ENCODE measurements around the gene CNNM4.

CNNM4 gene

DNA sequence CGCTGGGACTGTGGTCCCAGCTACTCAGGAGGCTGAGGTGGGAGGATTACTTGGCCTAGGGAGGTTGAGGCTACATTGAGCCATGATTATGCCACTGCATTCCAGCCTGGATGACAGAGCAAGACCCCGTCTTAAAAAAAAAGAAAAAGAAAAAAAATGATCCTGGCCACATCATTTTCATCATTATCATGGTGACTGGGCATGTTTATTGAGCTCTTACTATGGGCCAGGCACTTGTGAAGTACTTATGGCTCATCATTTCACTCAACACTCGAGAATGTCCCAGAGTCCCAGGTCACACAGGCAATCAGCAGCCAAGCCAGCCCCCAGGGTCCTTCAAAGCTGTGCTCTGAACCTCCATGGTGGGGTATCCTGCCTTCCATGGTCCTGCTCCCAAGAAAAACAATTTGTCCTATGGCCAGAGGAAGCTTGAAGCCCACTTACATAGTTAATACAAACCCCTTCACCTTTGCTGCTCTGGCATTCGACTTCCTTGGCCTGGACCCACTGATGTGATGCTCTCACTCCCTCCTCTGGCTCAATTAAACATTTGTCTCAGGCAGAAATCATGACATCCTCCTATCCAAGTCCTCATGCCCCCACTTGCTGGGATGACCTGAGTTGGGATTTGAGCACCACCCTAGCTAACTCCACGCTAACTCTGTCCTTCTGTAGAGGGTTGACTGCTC is 3.8 kb upstream of the CNNM4 start:
- no peak for DNase-seq (ENCODE audit: insufficient read length, low spot score)
- FAIRE-seq = no peak
- TF ChIP-seq SPI1 (IDR thresholded peaks at IDR 0.05; ENCODE audit: low read depth, low read length) = no peak
- no peak for TF ChIP-seq PAX5 (IDR thresholded peaks at IDR 0.05; ENCODE audit: insufficient read depth, low read length, severe bottlenecking)
- TF ChIP-seq POLR2A (IDR thresholded peaks at IDR 0.05; ENCODE audit: low read depth, low read length) = no peak
- TF ChIP-seq POLR2AphosphoS5 (IDR thresholded peaks at IDR 0.05; ENCODE audit: low read depth, low read length) = no peak
- no peak for TF ChIP-seq POU2F2 (IDR thresholded peaks at IDR 0.05; ENCODE audit: low read depth, low read length)
- TF ChIP-seq TAF1 (IDR thresholded peaks at IDR 0.05; ENCODE audit: low read depth, low read length) = no peak

DNA sequence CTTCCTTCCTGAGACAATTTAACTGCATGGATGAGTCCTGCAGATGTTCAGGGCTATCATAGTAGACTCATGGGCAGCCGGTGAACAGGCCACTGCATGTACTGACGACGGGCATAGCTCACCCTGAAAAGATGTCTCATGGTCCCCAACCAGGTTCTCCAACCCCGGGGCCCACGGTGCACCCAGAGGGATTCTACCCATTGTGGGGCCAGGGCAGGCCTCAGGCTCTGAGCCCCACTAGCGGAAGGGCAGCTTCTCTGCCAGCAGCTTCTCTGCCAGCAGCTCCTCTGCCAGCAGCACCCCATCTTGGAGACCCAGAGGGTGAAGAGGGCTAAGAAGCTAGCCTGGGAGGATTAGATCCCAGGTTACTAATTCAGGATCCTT is 3.2 kb upstream of the CNNM4 start:
- no peak for FAIRE-seq
- TF ChIP-seq SPI1 (IDR thresholded peaks at IDR 0.05; ENCODE audit: low read depth, low read length) (no peak), PAX5 (IDR thresholded peaks at IDR 0.05; ENCODE audit: insufficient read depth, low read length, severe bottlenecking) (no peak), POLR2A (IDR thresholded peaks at IDR 0.05; ENCODE audit: low read depth, low read length) (no peak), POLR2AphosphoS5 (IDR thresholded peaks at IDR 0.05; ENCODE audit: low read depth, low read length) (no peak)
- no peak for DNase-seq (ENCODE audit: insufficient read length, low spot score)

DNA sequence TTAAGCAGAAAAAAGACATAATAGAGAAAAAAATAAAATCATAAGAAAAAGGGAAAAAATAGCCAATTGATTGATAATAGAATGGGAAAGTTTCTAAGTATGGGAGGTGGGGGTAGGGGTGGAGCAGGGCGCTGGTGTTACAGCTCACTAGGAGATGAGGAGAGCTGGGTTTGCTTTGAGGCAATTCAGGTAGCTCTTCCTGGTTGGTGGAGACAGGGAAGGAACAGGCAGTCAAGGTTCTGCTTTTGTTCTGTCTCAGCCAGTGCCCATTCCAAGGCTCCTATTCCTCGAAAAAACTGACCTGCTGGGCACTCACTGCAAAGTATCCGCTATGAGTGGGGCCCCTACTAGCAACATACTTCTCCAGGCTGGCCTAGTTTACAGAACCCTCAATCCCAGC is 1.7 kb upstream of the CNNM4 start:
- TF ChIP-seq POLR2AphosphoS5 (IDR thresholded peaks at IDR 0.05; ENCODE audit: low read depth, low read length) = no peak
- TF ChIP-seq TAF1 (IDR thresholded peaks at IDR 0.05; ENCODE audit: low read depth, low read length) = no peak
- TF ChIP-seq SPI1 (IDR thresholded peaks at IDR 0.05; ENCODE audit: low read depth, low read length) = no peak
- TF ChIP-seq POLR2A (IDR thresholded peaks at IDR 0.05; ENCODE audit: low read depth, low read length) = no peak
- no peak for TF ChIP-seq PAX5 (IDR thresholded peaks at IDR 0.05; ENCODE audit: insufficient read depth, low read length, severe bottlenecking)
- no peak for TF ChIP-seq POU2F2 (IDR thresholded peaks at IDR 0.05; ENCODE audit: low read depth, low read length)
- FAIRE-seq = no peak
- DNase-seq (ENCODE audit: insufficient read length, low spot score) = no peak

DNA sequence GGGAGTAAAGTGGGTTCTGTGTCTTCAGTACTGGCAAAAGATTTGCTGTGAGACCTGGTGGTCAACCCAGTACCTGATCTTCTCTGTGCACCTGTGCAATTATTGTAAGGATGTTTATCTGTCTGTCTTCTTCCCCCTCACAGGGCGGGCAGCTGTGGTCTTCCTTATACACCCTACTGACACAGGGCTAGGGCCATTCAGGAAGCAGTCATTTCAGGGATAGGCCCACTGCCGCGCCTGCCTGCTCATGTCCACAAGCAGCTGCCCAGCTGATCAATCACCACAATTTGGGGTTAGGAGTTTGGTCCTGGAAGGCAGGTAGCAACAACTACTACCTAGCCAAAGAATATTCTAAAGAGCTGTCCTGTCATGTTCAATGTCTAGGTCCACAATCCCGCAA is 1.2 kb upstream of the CNNM4 start:
- FAIRE-seq = no peak
- TF ChIP-seq PAX5 (IDR thresholded peaks at IDR 0.05; ENCODE audit: insufficient read depth, low read length, severe bottlenecking) (no peak), POLR2AphosphoS5 (IDR thresholded peaks at IDR 0.05; ENCODE audit: low read depth, low read length) (no peak), POU2F2 (IDR thresholded peaks at IDR 0.05; ENCODE audit: low read depth, low read length) (no peak), TAF1 (IDR thresholded peaks at IDR 0.05; ENCODE audit: low read depth, low read length) (no peak), POLR2A (IDR thresholded peaks at IDR 0.05; ENCODE audit: low read depth, low read length) (no peak), SPI1 (IDR thresholded peaks at IDR 0.05; ENCODE audit: low read depth, low read length) (no peak)
- no peak for DNase-seq (ENCODE audit: insufficient read length, low spot score)

DNA sequence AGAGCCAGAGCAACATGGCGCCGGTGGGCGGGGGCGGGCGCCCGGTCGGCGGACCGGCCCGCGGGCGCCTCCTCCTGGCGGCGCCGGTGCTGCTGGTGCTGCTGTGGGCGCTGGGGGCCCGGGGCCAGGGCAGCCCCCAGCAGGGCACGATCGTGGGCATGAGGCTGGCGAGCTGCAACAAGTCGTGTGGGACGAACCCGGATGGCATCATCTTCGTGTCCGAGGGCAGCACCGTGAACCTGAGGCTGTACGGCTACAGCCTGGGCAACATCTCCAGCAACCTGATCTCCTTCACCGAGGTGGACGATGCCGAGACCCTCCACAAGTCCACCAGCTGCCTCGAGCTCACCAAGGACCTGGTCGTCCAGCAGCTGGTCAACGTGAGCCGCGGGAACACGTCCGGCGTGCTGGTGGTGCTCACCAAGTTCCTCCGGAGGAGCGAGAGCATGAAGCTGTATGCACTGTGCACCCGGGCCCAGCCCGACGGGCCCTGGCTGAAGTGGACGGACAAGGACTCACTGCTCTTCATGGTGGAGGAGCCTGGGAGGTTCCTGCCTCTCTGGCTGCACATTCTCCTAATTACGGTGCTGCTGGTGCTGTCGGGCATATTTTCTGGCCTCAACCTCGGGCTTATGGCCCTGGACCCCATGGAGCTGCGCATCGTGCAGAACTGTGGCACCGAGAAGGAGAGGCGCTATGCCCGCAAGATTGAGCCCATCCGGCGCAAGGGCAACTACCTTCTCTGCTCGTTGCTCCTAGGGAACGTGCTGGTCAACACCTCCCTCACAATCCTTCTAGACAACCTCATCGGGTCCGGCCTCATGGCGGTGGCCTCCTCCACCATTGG is 507 bp downstream of the CNNM4 start:
- FAIRE-seq (no peak), DNase-seq (ENCODE audit: insufficient read length, low spot score) (no peak)
- TF ChIP-seq SPI1 (IDR thresholded peaks at IDR 0.05; ENCODE audit: low read depth, low read length) (no peak), POLR2AphosphoS5 (IDR thresholded peaks at IDR 0.05; ENCODE audit: low read depth, low read length) (no peak), TAF1 (IDR thresholded peaks at IDR 0.05; ENCODE audit: low read depth, low read length) (no peak), POLR2A (IDR thresholded peaks at IDR 0.05; ENCODE audit: low read depth, low read length) (no peak), POU2F2 (IDR thresholded peaks at IDR 0.05; ENCODE audit: low read depth, low read length) (no peak), PAX5 (IDR thresholded peaks at IDR 0.05; ENCODE audit: insufficient read depth, low read length, severe bottlenecking) (no peak)

DNA sequence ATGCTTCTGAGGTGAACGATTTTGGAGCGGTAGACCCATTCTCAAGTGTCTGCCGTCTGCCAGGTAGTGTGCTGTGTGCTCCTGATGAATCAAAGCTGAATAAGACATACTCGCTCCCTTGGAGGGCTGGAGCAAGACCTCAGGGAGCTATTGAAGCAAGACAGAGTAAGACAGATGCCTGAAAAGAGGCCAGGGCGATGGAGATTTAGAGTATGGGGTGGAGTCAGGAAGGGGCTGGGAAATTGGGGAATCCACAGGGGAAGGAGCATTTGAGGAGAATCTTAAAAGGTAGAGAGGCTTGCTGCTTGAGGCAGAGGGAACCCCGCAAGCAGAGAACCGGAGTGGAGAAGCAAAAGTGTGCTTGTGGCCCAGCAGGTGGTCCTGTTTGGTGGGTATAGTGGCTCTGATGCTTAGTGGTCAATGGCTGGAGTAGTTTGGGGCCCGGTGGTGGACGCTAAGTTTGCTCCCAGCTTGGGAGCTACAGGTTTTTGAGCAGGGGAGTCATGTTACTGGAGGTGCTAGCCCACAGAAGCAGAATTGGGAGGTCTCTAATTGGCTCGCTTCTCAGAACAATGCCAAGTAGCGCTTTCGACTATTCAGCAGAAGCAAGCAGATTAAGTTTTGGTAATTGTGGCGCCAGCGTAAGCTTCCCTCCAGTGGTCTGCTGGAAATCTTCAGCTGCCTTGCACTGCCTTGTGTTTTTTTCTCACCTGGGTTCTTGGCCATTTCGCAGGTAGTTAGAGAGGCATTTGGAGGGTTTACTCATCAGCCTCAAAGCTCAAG is 2.0 kb downstream of the CNNM4 start:
- FAIRE-seq = peak; percentile 41

DNA sequence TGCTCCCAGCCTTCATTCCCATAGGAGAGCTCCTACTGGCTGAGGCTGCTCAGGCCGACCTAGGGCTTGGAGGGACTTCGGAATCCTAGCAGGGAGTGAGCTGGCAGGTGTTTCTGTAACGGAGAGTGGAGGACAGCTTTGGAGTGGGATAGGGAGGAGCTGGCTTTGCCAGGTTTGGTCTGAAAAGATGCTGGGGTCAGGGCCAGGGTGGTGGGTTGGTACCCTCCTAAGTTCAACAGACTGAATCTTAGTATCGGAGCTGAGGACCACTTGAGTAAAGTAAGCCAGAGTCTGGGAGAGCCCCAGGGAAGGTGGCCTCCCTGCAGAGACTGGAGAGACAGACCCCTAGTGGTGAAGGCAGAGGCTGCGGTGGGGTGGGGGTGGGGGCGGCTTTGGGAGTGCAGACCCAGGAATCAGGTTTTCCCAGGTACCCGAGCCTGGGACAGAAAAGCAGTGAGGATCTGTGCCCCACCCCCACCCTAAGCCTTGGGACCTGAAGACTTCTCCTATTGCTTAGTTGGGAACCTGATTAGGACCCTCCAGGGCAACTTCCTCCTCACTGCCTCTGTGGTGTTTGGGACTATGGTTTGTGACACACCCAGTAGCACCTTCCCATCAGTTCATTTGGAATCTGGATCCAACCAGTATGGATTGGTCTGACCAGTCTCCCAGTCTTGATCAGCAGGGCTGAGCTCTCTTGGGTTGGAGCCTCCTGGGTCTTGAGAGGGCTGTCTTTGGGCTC is 3.0 kb downstream of the CNNM4 start:
- TF ChIP-seq TAF1 (IDR thresholded peaks at IDR 0.05; ENCODE audit: low read depth, low read length) = no peak
- no peak for TF ChIP-seq POLR2A (IDR thresholded peaks at IDR 0.05; ENCODE audit: low read depth, low read length)
- no peak for TF ChIP-seq POU2F2 (IDR thresholded peaks at IDR 0.05; ENCODE audit: low read depth, low read length)
- TF ChIP-seq SPI1 (IDR thresholded peaks at IDR 0.05; ENCODE audit: low read depth, low read length) = no peak
- TF ChIP-seq POLR2AphosphoS5 (IDR thresholded peaks at IDR 0.05; ENCODE audit: low read depth, low read length) = no peak
- TF ChIP-seq PAX5 (IDR thresholded peaks at IDR 0.05; ENCODE audit: insufficient read depth, low read length, severe bottlenecking) = no peak
- FAIRE-seq (no peak), DNase-seq (ENCODE audit: insufficient read length, low spot score) (no peak)

More for the DNA sequence above, 2.0 kb downstream of the CNNM4 start:
- TF ChIP-seq POLR2AphosphoS5 (IDR thresholded peaks at IDR 0.05; ENCODE audit: low read depth, low read length) (no peak), PAX5 (IDR thresholded peaks at IDR 0.05; ENCODE audit: insufficient read depth, low read length, severe bottlenecking) (no peak), TAF1 (IDR thresholded peaks at IDR 0.05; ENCODE audit: low read depth, low read length) (no peak), SPI1 (IDR thresholded peaks at IDR 0.05; ENCODE audit: low read depth, low read length) (no peak), POLR2A (IDR thresholded peaks at IDR 0.05; ENCODE audit: low read depth, low read length) (no peak), POU2F2 (IDR thresholded peaks at IDR 0.05; ENCODE audit: low read depth, low read length) (no peak)
- no peak for DNase-seq (ENCODE audit: insufficient read length, low spot score)

DNA sequence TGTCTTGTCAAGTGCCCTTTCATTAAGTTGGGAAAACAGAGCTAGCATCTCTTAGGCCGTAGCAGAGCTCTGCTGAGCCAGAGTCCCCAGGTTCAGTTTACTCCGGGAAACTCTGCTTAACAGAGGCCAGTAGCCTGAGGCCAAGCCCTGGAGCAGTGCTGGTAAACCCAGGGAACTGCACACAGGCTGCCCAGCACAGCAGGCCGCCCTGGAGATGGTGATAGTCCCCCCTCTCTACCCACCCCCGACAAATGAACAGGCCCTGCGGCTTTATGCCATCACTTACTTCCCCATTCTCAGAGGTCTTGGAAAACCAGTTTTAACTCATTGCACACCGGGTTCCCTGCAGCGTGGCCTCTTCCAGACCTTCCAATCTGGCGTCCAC is 3.5 kb downstream of the CNNM4 start:
- peak; percentile 31 for FAIRE-seq
- no peak for DNase-seq (ENCODE audit: insufficient read length, low spot score)
- no peak for TF ChIP-seq POU2F2 (IDR thresholded peaks at IDR 0.05; ENCODE audit: low read depth, low read length)
- TF ChIP-seq PAX5 (IDR thresholded peaks at IDR 0.05; ENCODE audit: insufficient read depth, low read length, severe bottlenecking) = no peak
- TF ChIP-seq TAF1 (IDR thresholded peaks at IDR 0.05; ENCODE audit: low read depth, low read length) = no peak
- TF ChIP-seq POLR2AphosphoS5 (IDR thresholded peaks at IDR 0.05; ENCODE audit: low read depth, low read length) = no peak
- TF ChIP-seq SPI1 (IDR thresholded peaks at IDR 0.05; ENCODE audit: low read depth, low read length) = no peak
- TF ChIP-seq POLR2A (IDR thresholded peaks at IDR 0.05; ENCODE audit: low read depth, low read length) = no peak

All from GM12891 (cell line).